NCI-H774 (cell line): ENCODE measurements around the gene FASTK.

Experiments used
- DNase-seq: peaks from one replicate; lab custom pipeline; 2025; lab: John Stamatoyannopoulos, UW

Gene FASTK, protein sequence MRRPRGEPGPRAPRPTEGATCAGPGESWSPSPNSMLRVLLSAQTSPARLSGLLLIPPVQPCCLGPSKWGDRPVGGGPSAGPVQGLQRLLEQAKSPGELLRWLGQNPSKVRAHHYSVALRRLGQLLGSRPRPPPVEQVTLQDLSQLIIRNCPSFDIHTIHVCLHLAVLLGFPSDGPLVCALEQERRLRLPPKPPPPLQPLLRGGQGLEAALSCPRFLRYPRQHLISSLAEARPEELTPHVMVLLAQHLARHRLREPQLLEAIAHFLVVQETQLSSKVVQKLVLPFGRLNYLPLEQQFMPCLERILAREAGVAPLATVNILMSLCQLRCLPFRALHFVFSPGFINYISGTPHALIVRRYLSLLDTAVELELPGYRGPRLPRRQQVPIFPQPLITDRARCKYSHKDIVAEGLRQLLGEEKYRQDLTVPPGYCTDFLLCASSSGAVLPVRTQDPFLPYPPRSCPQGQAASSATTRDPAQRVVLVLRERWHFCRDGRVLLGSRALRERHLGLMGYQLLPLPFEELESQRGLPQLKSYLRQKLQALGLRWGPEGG

DNA sequence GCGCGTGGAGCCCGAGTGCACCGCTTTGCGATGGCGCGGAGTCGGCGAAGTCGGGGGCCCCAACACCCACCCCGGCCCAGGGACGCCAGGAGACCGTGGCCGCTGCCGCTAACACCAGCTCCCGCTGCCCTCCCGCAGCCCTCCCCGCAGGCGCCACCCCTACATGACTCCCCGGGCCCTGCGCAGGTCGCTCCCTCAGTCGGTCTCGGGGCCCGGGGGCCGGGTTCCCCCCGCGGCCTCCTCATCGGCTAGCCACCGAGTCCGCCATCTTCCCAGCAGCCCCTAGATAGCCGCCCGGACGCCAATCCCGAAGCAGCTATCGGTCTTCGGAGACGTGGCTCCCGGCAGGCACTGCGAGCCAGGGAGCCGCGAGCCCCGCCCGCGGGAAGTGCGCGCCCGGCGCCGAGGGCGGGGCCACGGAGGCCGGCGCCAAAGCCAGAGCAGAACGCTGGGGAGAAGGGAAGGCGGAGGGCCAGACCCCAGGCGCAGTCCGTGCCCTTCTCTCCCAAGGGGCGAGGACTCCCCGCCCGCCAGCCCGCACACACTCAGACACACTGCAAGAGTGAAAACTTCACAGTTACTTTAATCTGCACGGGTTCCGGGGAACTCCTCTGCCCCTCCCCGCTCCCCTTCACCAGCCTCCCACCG is at the start of gene FASTK:
TSS of gene FASTK (minus strand) at position 288 of the 648 bp plus-strand sequence. CDS start at position 245, 43 bp downstream.
- DNase-seq = peak; percentile 91

DNA sequence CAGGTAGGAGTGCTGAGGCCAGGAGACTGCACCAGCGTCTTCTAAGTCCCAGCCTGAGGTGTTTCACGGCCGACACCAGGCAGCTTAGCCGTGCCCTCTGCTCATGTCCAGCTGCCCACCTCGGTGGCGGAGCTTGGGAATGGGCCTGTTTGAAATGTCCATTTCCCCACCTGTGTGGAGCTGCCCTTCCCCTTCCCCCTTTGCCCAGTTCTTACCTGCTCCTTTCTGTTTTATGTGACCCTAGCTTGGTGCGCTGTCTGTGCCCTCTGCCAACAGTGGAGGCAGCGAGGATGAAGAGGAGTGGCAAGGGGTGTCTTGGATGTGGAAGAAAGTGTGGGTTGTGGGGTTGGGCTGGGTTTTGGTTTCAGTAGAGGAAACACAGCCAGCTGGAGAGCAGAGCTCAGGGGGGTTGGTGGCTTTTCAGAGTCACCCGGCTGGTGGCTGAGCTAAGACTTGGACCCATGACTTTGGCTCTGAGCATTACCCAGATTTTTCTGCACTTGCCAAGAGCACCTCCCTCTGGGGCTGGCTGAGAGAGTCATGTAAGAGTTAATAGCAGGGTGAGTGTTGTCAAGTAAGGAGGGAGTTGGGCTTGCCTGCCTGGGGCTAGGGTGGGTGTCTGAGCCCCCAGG is 49.5 kb upstream of the FASTK start:
- no peak for DNase-seq

DNA sequence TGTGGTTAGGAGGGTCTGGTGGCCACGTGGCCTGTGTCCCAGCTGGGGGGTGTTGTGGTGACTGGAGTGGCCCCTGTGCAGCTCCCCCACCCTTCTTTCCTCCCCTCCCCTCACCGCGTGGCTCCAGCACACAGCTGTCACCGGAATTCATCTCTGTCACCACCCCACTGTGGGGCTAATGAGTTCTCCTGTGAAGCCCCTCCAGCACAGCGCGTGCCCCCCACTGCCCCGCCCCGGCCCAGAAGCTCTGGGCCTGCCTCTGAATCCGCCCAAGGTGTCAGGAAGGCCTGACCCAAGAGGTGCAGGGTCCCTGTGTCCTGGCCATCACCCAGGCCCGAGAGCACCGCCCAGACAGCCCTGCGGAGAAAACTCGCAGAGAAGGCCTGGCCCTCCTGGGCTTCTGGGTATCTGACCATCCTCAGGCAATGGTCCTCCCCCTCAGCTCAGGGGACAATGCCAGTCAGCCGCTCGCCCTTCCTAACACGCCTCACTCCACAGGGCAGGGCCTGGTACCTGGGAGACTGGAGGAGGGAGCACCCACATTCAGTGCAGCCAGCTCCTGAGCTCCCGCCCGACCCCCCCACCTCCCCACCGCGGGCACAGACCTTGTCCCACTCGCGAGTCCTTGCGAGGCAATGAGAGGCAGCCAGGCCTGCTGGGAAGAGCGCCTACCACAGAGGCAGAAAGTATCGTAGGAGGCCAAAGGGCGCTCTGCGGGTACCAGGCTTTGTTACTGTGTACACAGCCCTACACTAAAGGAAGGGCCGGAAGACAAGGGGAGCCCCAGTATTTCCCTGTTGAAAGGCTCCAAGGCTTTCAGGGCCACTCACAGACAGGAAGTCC is 48.7 kb upstream of the FASTK start:
- DNase-seq = no peak

DNA sequence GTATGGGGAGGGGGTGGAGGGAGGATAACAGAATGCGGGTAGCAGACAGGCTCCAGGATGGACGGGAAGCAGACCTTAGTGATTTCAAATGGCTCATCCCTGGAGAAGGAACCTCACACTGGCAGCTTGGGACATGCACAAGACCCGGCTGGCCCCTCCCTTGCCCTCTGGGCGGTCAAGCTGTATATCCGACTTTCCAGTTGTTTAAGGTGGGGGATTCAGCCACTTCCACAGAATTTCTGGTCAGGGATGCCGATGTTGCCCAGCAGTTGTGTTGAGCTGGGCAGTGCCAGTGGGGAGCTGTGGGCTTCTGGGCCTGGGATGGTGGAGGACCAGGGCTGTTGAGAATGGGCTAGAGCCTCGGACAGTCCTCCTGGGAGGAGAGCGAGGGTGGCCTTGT is 48.1 kb upstream of the FASTK start:
- no peak for DNase-seq

- DNase-seq = no peak
Observed at GRCh38 chr7:151128144-151128543, 47.5 kb upstream of the FASTK start.

GRCh38 chr7:151126491-151127137 is 46.0 kb upstream of the FASTK start:
- no peak for DNase-seq

DNA sequence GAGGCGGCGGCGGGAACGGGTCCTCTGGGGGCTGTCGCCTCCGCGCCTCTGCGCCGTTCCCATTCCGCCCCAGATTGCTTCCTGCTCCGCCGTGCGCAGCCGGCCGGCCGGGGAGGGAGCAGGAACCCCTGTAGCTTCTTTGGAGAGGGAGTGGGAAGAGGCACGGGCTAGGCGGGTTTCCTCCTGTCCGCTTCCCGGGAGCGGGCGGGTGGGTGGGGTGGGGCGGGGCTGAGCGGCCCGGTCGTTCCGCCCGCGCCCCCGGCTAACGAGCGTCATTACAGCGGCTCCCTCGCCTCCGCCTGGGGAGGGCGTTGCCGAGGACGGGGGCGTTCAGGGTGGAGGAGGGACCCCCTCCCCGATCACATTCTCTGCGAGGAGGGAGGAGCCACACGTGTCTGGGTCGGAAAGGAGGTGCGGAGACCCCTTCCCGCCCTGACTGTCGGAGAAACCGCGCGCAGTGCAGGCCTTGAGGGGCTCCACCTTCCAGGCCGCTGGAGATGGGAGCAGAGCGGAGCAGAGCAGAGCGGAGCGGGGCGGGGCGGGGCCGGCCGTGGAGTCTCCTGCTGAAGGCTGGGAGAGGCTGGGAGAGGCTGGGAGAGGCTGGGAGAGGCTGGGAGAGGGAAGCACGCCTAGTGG is 45.4 kb upstream of the FASTK start:
- DNase-seq = no peak

GRCh38 chr7:151125470-151125845 is 44.8 kb upstream of the FASTK start:
- DNase-seq = no peak

DNA sequence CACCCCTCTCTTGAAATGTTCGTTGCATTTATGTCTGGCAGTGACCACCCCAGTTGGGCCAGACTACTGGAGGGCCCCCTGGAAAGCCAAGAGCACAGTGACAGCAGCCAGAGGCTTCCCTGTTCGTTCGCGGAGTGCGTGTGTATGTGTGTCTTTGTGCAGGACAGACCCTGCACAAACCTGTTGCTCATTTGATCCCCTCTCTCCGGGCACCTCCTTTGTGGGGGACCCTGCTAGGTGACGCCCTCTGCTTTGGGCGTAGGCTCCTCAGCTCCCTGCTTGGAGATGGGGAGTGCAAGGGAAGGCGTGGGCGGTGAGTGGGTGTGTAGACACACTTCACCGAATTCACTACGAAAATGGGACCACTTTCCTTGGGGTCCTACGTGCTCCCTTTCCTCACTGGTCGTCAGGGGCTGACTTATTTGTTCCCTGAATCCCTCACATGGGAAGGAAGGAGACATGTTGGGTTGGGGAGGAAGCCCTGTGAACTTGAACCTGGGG is 44.3 kb upstream of the FASTK start:
- DNase-seq = no peak

GRCh38 chr7:151124481-151124880 is 43.9 kb upstream of the FASTK start:
- no peak for DNase-seq

DNA sequence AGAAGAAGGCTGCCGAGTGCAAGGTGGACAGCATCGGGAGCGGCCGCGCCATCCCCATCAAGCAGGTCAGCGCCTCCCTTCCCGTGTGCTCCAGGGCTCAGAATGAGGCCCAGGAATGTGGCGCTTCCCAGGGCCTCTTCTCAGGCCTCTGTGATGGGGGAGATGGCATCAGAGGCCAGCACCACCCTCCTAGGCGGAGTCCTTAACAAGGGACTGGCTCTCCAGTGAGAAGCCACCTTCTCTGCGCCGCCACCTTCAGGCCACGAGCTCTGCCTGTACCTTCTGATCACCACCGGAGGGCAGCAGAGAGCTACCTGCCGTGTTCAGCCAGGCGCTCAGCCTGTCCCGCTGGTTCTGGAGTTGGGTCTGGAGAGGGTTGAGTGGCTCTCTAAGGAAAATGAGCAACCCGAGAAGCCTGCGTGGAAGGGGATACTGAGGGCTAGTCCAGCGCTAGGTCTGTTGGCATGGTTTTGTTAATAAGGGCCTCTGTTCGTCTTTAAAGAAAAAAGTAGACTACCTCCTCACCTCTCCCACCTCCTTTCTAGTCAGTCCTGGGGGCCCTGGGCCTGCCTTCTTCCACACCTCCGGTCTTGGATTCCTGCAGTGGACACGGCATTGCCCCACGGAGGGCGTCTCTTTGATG is 43.3 kb upstream of the FASTK start:
- peak; percentile 39 for DNase-seq

DNA sequence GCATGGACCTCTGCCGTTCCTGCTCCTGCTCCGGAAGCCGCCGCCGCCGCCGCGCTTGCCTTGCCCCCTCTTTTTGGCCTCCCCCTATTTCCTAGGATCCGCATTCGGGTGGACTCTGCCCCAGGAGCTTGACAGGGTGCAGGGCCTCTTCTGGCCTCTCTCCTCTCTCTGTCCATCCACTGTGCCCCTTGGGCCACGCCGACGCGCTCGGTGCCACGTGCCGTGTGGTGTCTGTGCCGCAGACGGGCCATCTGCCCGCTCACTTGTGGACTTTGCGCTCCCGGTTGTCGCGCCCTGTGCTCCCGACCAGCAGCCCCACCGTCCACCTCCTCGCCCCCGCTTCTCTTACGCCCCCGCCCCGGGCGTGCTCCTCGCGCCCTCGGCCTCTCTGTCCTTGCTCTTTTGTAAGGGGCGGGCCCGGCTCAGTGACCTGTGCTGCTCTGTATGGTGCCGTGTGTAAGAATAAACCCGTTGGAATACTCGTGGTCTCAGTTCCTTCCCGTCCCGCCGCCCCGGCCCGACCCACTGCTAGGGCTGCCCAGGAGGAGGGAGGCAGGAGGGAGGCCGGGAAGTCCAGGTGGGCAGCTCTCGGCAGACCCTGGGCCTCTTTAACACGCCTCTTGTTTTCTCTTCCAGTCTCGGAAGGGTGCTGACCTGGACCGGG is 42.7 kb upstream of the FASTK start:
- no peak for DNase-seq

DNA sequence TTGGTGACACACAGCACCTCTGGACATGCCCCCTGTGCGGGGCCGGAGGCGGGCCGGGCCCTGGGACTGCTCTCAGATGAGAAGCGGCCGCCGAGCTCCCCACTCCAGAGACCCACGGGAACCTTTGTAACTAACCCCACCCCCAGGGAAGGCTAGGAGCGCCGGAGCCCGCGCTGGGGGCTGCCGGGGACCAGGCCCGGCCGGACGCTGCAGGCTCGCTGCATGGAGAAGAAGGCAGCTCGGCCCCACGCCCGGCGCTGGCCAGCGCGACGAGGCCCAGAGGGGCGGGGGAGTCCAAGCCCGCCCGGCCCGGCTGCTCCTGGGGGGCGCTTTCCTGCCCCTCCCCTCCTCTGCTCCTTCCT is 42.2 kb upstream of the FASTK start:
- no peak for DNase-seq

DNA sequence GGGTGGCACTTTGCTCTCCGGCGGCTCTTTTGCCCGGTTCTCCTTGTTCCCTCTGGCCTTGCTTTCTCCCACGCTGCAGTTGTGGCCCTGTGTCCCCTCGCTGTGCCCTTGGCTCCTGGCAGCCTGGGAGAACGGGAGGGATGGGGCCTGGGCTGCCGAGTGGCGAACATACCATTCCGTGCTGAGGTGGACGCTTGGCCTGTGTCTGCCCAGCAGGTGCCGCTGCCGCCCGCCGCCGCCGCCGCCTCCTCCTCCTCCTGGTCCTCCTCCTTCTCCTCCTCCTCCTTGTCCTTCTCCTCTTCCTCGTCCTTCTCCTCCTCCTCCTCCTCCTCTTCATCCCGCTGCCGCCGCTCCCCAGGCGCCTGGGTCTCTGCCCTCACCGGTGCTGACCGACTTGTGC is 41.7 kb upstream of the FASTK start:
- no peak for DNase-seq

DNA sequence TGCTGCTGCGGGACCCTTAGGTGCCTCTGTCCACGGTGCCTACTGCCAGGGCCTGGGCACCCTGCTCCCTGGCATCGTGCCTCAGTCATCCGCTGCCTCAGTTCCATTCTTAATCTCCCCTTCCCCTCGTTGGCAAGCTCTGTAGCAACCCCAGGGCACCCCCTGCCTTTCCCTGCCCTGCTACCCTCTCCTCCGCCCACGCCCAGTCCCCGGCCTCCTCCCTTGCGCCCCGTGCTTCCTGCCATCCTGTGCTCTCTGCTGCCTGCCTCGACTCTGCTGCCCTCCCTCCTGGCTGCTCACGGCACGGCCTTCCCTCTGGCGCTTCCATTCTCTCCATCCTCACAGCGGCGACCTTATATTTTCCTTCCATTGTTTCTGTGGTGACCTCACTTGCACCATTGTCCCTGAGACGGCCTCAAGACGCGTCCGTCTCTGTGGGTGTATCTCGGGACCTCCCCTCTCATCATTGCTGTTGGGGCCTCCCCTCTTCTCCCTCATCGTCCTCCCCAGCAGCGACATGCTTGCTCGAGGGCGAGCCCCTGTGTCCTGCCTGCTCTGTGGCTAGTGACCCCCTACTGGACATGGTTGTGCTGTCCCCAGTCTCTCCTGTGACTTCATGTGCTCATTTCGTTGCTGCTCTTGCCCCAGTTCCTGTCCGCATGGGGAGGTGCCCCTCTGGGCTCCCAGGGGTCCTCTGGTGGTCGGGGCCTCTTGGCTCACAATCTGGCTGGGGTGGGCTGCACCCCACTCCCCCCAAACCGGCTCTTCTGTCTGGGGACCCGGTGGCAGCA is 41.0 kb upstream of the FASTK start:
- no peak for DNase-seq

DNA sequence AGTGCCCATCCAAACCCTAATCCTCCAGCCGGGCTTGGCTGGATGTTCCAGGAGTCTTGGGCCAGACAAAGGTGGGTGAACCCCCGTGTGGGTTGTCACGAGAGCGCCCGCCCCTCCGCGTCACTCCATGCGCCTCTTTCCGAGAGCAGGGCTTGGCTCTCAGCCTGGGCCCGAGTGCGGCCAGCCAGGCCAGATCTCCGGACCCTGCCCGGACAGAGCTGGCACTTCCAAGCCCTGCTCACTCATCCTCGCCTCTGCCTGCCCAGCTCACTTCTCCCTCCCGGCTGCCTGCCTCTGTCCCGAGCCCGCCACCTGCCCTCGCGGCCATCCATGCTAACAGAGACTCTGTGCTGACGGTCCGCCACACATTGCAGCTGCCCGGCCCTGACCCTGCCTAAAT is 40.3 kb upstream of the FASTK start:
- no peak for DNase-seq

DNA sequence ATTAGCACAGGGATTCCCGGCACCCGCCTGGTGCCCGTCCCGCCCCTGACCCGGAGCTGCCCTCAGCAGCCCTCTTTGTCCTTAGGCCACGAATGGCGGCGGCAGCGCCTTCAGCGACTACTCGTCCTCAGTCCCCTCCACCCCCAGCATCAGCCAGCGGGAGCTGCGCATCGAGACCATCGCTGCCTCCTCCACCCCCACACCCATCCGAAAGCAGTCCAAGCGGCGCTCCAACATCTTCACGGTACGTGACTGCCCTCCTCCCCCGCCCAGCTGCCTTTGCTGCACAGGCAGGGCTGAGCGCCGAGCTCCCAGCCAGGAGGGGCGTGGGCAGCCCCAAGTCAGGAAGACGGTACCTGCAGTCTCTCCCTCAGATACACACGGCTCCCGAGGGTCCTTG is 39.3 kb upstream of the FASTK start:
- no peak for DNase-seq

GRCh38 chr7:151119055-151119415 is 38.4 kb upstream of the FASTK start:
- DNase-seq = no peak
